GM21825 (cell line): ENCODE measurements around the gene ZBTB46.
"Not testable (repeated sequence)": the region's sequence is repeated elsewhere in the genome, so short reads cannot be mapped to it uniquely, and the experiment has no call there.

ENCODE experiments used
- ATAC-seq: cut with Tn5 transposase; IDR thresholded peaks from one replicate; pipeline ENCODE4 v1.9.1; 2021; ENCODE audit warnings: mild to moderate bottlenecking, moderate library complexity; ENCODE audit not compliant: unreplicated experiment

Gene ZBTB46

GRCh38 chr20:63819224-63819921, 11.7 kb downstream of the ZBTB46 start:
- no peak for ATAC-seq

- ATAC-seq: no peak
These were observed 15.3 kb downstream of the ZBTB46 start for GRCh38 chr20:63815615-63816253.

DNA sequence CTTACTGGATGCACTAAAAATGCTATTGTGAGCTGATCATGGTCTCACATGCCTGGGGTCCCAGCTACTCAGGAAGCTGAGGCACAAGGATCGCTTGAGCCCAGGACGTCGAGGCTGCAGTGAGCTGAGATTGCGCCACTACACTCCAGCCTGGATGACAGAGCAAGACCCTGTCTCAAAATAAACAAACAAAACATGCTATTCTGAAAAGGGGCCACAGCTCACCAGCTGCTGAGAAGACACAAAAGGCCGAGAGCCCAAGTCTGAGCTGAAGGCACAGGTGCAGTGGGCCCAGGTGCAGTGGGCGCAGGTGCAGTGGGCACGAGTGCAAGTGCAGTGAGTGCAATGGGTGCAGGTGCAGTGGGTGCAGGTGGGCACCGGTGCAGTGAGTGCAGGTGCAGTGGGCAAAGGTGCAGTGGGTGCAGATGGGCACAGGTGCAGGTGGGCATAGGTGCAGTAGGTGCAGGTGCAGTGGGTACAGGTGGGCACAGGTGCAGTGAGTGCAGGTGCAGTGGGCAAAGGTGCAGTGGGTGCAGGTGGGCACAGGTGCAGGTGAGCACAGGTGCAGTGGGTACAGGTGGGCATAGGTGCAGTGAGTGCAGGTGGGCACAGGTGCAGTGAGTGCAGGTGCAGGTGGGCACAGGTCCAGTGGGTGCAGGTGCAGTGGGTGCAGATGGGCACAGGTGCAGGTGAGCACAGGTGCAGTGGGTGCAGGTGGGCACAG, 16.0 kb downstream of the ZBTB46 start:
- no peak for ATAC-seq

GRCh38 chr20:63811491-63811875, 19.6 kb downstream of the ZBTB46 start:
- no peak for ATAC-seq

DNA sequence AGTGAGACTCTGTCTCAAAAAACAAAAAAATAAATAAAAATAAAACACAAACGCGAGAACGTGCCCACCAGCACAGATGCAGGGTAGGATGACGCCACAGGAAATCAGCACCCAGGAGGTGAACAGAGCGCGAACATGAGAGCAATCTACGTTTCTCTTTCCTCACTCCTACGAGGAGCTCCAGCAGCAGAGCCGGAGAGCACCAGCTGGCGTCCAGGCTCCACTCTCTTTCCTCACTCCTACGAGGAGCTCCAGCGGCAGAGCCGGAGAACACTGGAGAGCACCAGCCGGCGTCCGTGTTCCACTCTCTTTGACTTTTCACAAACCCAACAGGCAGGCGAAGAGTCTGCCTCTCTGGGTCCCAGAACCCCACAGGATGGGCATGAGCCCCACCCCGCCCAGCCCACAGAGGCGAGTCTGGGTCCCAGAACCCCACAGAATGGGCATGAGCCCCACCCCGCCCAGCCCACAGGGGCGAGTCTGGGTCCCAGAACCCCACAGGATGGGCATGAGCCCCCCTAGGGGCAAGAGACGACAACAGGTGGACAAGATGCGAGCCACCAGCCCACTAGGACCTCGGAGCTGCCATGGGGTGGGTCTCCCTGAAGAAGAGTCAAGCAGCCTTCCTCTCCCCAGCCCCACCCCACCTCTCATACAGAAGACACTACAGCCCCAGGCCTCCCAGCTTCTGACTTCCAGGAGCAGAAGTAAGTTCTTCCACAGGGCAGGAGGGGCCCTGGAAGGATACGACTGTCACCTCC, 20.2 kb downstream of the ZBTB46 start:
- no peak for ATAC-seq

- no peak for ATAC-seq
These were observed 21.2 kb downstream of the ZBTB46 start for GRCh38 chr20:63809856-63810255.

- ATAC-seq: no peak
These were observed 21.9 kb downstream of the ZBTB46 start for GRCh38 chr20:63808964-63809674.

DNA sequence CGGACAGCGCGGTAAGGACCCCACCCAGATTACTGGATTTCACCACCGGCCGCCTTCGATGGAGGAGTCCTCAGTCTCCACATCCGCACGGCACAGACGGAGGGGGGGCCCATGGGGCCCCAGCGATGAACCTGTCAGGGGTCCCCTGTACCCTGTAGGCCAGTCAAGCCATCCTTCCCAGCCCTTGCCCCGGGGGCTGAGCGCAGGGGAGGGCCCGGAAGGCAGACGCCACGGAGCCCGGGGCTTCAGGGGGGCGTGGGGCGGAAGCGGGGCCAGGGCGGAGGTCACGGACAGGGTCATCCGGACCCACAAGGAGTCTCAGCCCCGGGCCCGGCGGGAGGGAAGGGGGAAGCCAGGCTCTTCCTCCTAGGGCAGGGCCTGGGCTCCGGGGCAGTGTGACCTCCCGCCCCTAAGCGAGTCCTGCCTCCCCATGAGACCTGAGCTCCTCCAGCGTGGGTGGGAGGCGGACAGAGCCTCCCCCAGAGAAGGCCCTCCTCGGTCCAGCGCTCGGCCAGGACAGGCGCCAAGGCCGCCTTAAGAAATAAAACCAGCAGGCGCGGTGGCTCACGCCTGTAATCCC, 22.8 kb downstream of the ZBTB46 start:
- ATAC-seq: no peak

DNA sequence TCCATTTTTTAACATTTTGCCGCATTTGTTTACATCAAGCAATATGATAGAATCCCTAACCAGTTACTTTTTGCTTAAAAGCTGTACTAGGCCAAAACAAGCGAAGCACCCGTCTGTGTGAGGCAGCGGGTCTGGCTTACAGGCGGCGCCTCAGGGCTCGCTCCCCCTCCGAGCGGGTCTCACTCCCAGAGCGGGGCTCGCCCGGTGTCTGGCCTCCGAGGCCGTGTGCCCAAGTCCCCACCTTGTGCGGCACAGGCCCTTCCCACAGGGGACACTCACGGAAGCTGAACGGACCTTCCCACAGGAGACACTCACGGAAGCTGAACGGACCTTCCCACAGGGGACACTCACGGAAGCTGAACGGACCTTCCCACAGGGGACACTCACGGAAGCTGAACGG, 23.4 kb downstream of the ZBTB46 start:
- ATAC-seq: no peak

- no peak for ATAC-seq
These were observed 26.8 kb downstream of the ZBTB46 start for GRCh38 chr20:63804308-63804636.

- ATAC-seq: no peak
These were observed 28.4 kb downstream of the ZBTB46 start for GRCh38 chr20:63802469-63803240.

DNA sequence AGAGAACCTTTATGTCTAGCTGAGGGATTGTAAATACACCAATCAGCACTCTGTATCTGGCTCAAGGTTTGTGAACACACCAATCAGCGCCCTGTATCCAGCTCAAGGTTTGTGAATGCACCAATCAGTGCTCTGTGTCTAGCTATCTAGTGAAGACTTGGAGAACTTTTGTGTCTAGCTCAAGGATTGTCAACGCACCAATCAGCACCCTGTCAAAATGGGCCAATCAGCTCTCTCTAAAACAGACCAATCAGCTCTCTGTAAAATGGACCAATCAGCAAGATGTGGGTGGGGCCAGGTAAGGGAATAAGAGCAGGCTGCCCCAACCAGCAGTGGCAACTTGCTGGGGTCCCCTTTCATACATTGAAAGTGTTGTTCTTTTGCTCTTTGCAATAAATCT, 29.9 kb downstream of the ZBTB46 start:
- ATAC-seq: not testable (repeated sequence)

- ATAC-seq: not testable (repeated sequence)
These were observed 30.7 kb downstream of the ZBTB46 start for GRCh38 chr20:63800411-63800810.

- not testable (repeated sequence) for ATAC-seq
These were observed 31.9 kb downstream of the ZBTB46 start for GRCh38 chr20:63799127-63799526.

GRCh38 chr20:63797175-63797574, 33.9 kb downstream of the ZBTB46 start:
- ATAC-seq: not testable (repeated sequence)

- no peak for ATAC-seq
These were observed 35.8 kb downstream of the ZBTB46 start for GRCh38 chr20:63795178-63795830.

GRCh38 chr20:63794614-63795013, 36.5 kb downstream of the ZBTB46 start:
- ATAC-seq: no peak

DNA sequence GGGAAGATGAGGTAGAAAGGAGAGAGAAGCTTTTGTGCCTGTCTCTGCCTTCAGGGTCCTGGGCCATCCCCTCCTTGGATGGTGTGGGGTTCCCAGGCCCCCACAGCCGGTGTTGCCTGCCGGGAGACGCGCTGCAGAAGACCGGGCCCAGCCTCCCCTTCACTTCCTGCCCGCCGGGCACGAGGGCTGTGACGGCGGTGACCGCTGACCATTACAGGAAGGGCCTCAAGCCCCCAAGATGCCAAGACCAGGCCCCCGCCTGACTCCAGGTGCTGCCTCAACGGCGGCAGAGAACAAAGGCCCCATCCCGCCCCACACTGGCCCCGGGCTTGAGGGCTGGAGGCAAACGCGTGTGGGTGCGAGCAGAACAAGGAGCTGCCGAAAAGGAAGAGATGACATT, 38.2 kb downstream of the ZBTB46 start:
- ATAC-seq: no peak

DNA sequence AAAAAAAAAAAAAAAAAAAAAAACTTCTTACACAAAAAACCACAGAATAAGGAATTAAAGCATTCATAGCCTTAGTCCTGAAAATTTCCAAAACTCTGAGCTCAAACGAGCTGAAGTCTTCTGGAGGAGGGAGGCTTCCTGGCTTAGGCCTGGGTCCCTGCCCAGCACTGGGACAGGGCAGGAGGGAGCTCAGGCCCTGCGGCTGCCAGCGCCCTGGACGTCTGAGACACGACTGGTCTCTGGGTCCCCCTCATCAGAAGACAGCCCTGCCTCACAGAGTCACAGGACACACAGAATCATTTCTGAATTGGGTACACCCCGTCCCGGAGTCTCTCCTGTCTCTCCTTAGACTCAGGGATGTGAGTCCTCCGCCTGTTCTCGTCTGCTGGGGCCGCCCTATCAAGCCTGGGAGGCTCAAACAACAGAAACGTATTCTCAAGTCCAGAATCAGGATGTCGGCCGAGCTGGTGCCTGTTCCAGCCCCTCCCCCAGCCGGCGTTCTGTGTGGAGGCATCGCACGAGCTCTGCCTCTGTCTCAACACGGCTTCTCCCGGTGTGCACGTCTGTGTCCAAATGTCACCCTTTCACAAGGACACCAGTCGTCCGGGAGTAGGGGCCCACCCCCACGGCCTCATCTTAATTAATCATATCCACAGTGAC, 39.4 kb downstream of the ZBTB46 start:
- ATAC-seq: no peak
